GM23338 (cell line): ENCODE data around the gene TNFAIP3.

Experiments used
- CREB1 ChIP-seq: fragments of 250-450 bp; sonication (Bioruptor Pico); IDR thresholded peaks from 2 replicates; pipeline ENCODE4 v1.5.0; 2020; ENCODE audit warnings: low read depth, mild to moderate bottlenecking, moderate library complexity
- EZH2 ChIP-seq: fragments of 200-600 bp; sonication (generic); IDR thresholded peaks from one replicate; pipeline ENCODE4 v1.8.0; 2017; ENCODE audit warnings: antibody characterized with exemption, mild to moderate bottlenecking, low read depth; ENCODE audit not compliant: unreplicated experiment
- EZH2phosphoT487 ChIP-seq: fragments of 200-600 bp; sonication (generic); IDR thresholded peaks from one replicate; pipeline ENCODE4 v1.8.1; 2018; ENCODE audit warnings: antibody characterized with exemption; ENCODE audit not compliant: unreplicated experiment
- JUNB ChIP-seq: IDR thresholded peaks from one replicate; pipeline ENCODE4 v1.6.1; 2016; ENCODE audit warnings: antibody characterized with exemption; ENCODE audit not compliant: unreplicated experiment
- NANOG ChIP-seq: IDR thresholded peaks from 2 replicates; pipeline ENCODE4 v1.6.1; 2016; ENCODE audit warnings: antibody characterized with exemption, borderline replicate concordance
- POLR2AphosphoS5 ChIP-seq: IDR thresholded peaks from 2 replicates; pipeline ENCODE4 v1.6.1; 2016; ENCODE audit warnings: antibody characterized with exemption, low read depth
- STAT1 ChIP-seq: IDR thresholded peaks from one replicate; pipeline ENCODE4 v1.6.1; 2016; ENCODE audit warnings: antibody characterized with exemption; ENCODE audit not compliant: unreplicated experiment
- ZNF114 ChIP-seq: fragments of 250-450 bp; sonication (Bioruptor Pico); IDR thresholded peaks from 2 replicates; pipeline ENCODE4 v1.5.0; 2020; ENCODE audit warnings: mild to moderate bottlenecking, moderate library complexity
- TF ChIP-seq, protein P1 (sequence below), 2 experiments: fragments of 200-600 bp in 1 of 2; sonication (generic) in 1 of 2; conservative IDR thresholded peaks; 2 replicates each; pipeline versions ENCODE4 v1.5.1 to v1.6.1; 2016 to 2017; ENCODE audit warnings: antibody characterized with exemption in 2 of 2, low read depth in 2 of 2, mild to moderate bottlenecking in 2 of 2, moderate library complexity in 1 of 2
- TF ChIP-seq, protein P2 (sequence below): IDR thresholded peaks from one replicate; pipeline ENCODE4 v1.6.1; 2018; ENCODE audit warnings: antibody characterized with exemption; ENCODE audit not compliant: unreplicated experiment

GRCh38 chr6:137839076-137839475 lies 28.0 kb upstream of the TNFAIP3 start:
- no peak for TF ChIP-seq JUNB
- no peak for TF ChIP-seq EZH2phosphoT487
- no peak for TF ChIP-seq EZH2
- TF ChIP-seq, protein P1, sequence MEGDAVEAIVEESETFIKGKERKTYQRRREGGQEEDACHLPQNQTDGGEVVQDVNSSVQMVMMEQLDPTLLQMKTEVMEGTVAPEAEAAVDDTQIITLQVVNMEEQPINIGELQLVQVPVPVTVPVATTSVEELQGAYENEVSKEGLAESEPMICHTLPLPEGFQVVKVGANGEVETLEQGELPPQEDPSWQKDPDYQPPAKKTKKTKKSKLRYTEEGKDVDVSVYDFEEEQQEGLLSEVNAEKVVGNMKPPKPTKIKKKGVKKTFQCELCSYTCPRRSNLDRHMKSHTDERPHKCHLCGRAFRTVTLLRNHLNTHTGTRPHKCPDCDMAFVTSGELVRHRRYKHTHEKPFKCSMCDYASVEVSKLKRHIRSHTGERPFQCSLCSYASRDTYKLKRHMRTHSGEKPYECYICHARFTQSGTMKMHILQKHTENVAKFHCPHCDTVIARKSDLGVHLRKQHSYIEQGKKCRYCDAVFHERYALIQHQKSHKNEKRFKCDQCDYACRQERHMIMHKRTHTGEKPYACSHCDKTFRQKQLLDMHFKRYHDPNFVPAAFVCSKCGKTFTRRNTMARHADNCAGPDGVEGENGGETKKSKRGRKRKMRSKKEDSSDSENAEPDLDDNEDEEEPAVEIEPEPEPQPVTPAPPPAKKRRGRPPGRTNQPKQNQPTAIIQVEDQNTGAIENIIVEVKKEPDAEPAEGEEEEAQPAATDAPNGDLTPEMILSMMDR (conservative IDR thresholded peaks at IDR 0.05; ENCODE audit: low read depth in 2 of 2) = no peak
- TF ChIP-seq, protein P2, sequence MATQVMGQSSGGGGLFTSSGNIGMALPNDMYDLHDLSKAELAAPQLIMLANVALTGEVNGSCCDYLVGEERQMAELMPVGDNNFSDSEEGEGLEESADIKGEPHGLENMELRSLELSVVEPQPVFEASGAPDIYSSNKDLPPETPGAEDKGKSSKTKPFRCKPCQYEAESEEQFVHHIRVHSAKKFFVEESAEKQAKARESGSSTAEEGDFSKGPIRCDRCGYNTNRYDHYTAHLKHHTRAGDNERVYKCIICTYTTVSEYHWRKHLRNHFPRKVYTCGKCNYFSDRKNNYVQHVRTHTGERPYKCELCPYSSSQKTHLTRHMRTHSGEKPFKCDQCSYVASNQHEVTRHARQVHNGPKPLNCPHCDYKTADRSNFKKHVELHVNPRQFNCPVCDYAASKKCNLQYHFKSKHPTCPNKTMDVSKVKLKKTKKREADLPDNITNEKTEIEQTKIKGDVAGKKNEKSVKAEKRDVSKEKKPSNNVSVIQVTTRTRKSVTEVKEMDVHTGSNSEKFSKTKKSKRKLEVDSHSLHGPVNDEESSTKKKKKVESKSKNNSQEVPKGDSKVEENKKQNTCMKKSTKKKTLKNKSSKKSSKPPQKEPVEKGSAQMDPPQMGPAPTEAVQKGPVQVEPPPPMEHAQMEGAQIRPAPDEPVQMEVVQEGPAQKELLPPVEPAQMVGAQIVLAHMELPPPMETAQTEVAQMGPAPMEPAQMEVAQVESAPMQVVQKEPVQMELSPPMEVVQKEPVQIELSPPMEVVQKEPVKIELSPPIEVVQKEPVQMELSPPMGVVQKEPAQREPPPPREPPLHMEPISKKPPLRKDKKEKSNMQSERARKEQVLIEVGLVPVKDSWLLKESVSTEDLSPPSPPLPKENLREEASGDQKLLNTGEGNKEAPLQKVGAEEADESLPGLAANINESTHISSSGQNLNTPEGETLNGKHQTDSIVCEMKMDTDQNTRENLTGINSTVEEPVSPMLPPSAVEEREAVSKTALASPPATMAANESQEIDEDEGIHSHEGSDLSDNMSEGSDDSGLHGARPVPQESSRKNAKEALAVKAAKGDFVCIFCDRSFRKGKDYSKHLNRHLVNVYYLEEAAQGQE = no peak
- TF ChIP-seq ZNF114 (CRISPR knock-in tag) = no peak
- TF ChIP-seq POLR2AphosphoS5 = no peak
- TF ChIP-seq CREB1 = no peak
- no peak for TF ChIP-seq STAT1
- no peak for TF ChIP-seq NANOG
